HepG2 (cell line): ENCODE results near the gene TAS2R19. TPM values are rescaled to one million over a fixed set of nuclear protein-coding genes. Genes with fewer than 3 reads are reported as not detected.

Source experiments
- ATAC-seq: fragments of 200-7000 bp; cut with Tn5 transposase; 3 replicates; pipeline ENCODE4 v1.9.1; 2020; ENCODE audit warnings: mild to moderate bottlenecking, moderate library complexity
- BruUV-seq: library from RNA; stranded (reverse); fragments of 400-500 nt; replicated peaks from 2 replicates; lab custom pipeline; 2021; lab: Mats Ljungman, UMichigan
- CTCF ChIA-PET: fragments of 300-600 bp; formaldehyde crosslinking; extraction: SDS; loops from one replicate; lab custom pipeline; 2021; ENCODE audit warnings: low total read pairs, inconsistent platforms, low intra/inter-chr PET ratio; lab: Yijun Ruan, JAX
- POLR2A ChIA-PET: fragments of 350-600 bp; sonication (Branson Sonifier 250); formaldehyde crosslinking; loops from one replicate; lab custom pipeline; 2020; ENCODE audit warnings: antibody characterized with exemption, inconsistent platforms; lab: Yijun Ruan, JAX
- DNase-seq: peaks from one replicate; pipeline ENCODE4 v3.0.0-alpha.2; 2015; ENCODE audit warnings: low spot score
- FAIRE-seq: peaks from 3 replicates; lab custom pipeline; 2011; peaks lifted over from hg19 to GRCh38; lab: Jason Lieb, UNC
- H2AFZ ChIP-seq: one replicate; pipeline ENCODE4 v1.6.1; 2011; ENCODE audit warnings: low read length, inconsistent platforms
- H3K27ac ChIP-seq: fragments of 300-600 bp; 3 replicates; pipeline ENCODE4 v1.8.0; 2011; ENCODE audit warnings: mixed run types, mild to moderate bottlenecking, mixed read lengths, low read length, inconsistent platforms; ENCODE audit not compliant: insufficient read depth; ENCODE audit errors: extremely low read length
- H3K27me3 ChIP-seq, 2 experiments: fragments of 200-600 bp in 1 of 2; 2 replicates in 1 of 2; 3 replicates in 1 of 2; pipeline versions ENCODE4 v1.6.0 to v1.8.0; 2011; ENCODE audit warnings: low read length in 2 of 2, mild to moderate bottlenecking in 2 of 2, moderate library complexity in 2 of 2, inconsistent platforms in 1 of 2; ENCODE audit not compliant: insufficient read depth in 2 of 2, control insufficient read depth in 1 of 2
- H3K36me3 ChIP-seq, 2 experiments: fragments of 200-600 bp in 1 of 2; replicated peaks in 1 of 2; 2 replicates in 1 of 2; 3 replicates in 1 of 2; pipeline versions ENCODE4 v1.5.1 to v1.8.0; 2011; ENCODE audit warnings: low read length in 2 of 2, inconsistent platforms in 1 of 2; ENCODE audit not compliant: insufficient read depth in 2 of 2, control insufficient read depth in 1 of 2
- H3K4me1 ChIP-seq: 2 replicates; pipeline ENCODE4 v1.5.1; 2012; ENCODE audit warnings: low read length, inconsistent platforms; ENCODE audit not compliant: insufficient read depth
- H3K4me2 ChIP-seq: 2 replicates; pipeline ENCODE4 v1.6.0; 2011; ENCODE audit warnings: low read depth, low read length, inconsistent platforms
- H3K4me3 ChIP-seq, 3 experiments: fragments of 200-600 bp in 1 of 3; sonication (generic), shearing (Covaris generic) in 1 of 3; replicated peaks in 1 of 3; 2 replicates each; pipeline ENCODE4 v1.5.1; 2011 to 2016; ENCODE audit warnings: low read length in 3 of 3, inconsistent platforms in 2 of 3, low read depth in 2 of 3, mild to moderate bottlenecking in 2 of 3, control low read depth in 1 of 3, mixed read lengths in 1 of 3; ENCODE audit not compliant: insufficient read depth in 1 of 3
- H3K79me2 ChIP-seq: one replicate; pipeline ENCODE4 v1.6.1; 2011; ENCODE audit warnings: low read length, inconsistent platforms; ENCODE audit not compliant: insufficient read depth
- H3K9ac ChIP-seq: 2 replicates; pipeline ENCODE4 v1.6.0; 2011; ENCODE audit warnings: mild to moderate bottlenecking, low read depth, low read length, inconsistent platforms; ENCODE audit not compliant: insufficient read depth
- H3K9me3 ChIP-seq: 2 replicates; pipeline ENCODE4 v1.5.1; 2012; ENCODE audit warnings: mild to moderate bottlenecking, low read length
- H4K20me1 ChIP-seq: 2 replicates; pipeline ENCODE4 v1.6.0; 2011; ENCODE audit warnings: inconsistent platforms, mild to moderate bottlenecking, low read length, moderate library complexity; ENCODE audit not compliant: insufficient read depth
- CBX2 ChIP-seq, 2 experiments: fragments of 200-600 bp in 1 of 2; sonication (generic); formaldehyde crosslinking in 1 of 2; IDR thresholded peaks; 2 replicates each; pipeline versions ENCODE4 v1.7.0 to v1.8.1; 2018 to 2022; ENCODE audit warnings: low read depth in 2 of 2, low read length in 1 of 2, mild to moderate bottlenecking in 1 of 2, missing genetic modification reagents in 1 of 2
- IKZF4 ChIP-seq: sonication (generic); formaldehyde crosslinking; IDR thresholded peaks from 2 replicates; pipeline ENCODE4 v1.5.1; 2020; ENCODE audit warnings: borderline replicate concordance, mild to moderate bottlenecking, low read depth, missing genetic modification reagents; ENCODE audit errors: not compliant biosample characterization
- SRSF1 ChIP-seq: fragments of 200-400 bp; formaldehyde crosslinking; optimal IDR thresholded peaks from 2 replicates; pipeline ENCODE3; 2017; ENCODE audit warnings: mild to moderate bottlenecking, low read depth, low read length, moderate library complexity
- TFAP4 ChIP-seq: sonication (generic); IDR thresholded peaks from 2 replicates; pipeline ENCODE4 v1.6.1; 2016; ENCODE audit warnings: low read depth, borderline replicate concordance
- YEATS2 ChIP-seq: sonication (generic); formaldehyde crosslinking; IDR thresholded peaks from 2 replicates; pipeline ENCODE4 v1.4.0; 2020; ENCODE audit warnings: missing genetic modification reagents, borderline replicate concordance
- ZNF260 ChIP-seq: sonication (generic); formaldehyde crosslinking; IDR thresholded peaks from 2 replicates; pipeline ENCODE4 v1.4.0; 2020; ENCODE audit warnings: missing genetic modification reagents, low read depth, mild to moderate bottlenecking, borderline replicate concordance
- ZNF431 ChIP-seq: sonication (generic); formaldehyde crosslinking; IDR thresholded peaks from 2 replicates; pipeline ENCODE4 v1.9.0; 2022; ENCODE audit warnings: missing genetic modification reagents, low read depth, mild to moderate bottlenecking, borderline replicate concordance
- ZNF432 ChIP-seq: sonication (generic); formaldehyde crosslinking; IDR thresholded peaks from 2 replicates; pipeline ENCODE4 v1.5.0; 2020; ENCODE audit warnings: missing genetic modification reagents, mild to moderate bottlenecking, borderline replicate concordance
- ZNF468 ChIP-seq: sonication (generic); formaldehyde crosslinking; IDR thresholded peaks from 2 replicates; pipeline ENCODE4 v1.8.0; 2022; ENCODE audit warnings: mild to moderate bottlenecking, moderate library complexity, missing genetic modification reagents
- ZNF691 ChIP-seq: sonication (generic); formaldehyde crosslinking; IDR thresholded peaks from 2 replicates; pipeline ENCODE4 v1.4.0; 2020; ENCODE audit warnings: missing genetic modification reagents, low read depth, mild to moderate bottlenecking, borderline replicate concordance
- in situ Hi-C: cut with HindIII; loops from 2 replicates; pipeline ENCODE4 v1.10.0; 2017; ENCODE audit warnings: low pct_unique_long_range_greater_than_20kb; ENCODE audit not compliant: extremely low pct_ligation_motif_present
- intact Hi-C: fragments of 100-400 bp; cut with micrococcal nuclease; formaldehyde crosslinking; loops from one replicate; pipeline ENCODE4 v1.10.0; 2022; ENCODE audit not compliant: unreplicated experiment
- polyA plus RNA-seq, 8 experiments: library from polyadenylated mRNA; depleted of rRNA in 3 of 8; stranded (reverse) in 7 of 8; unstranded in 1 of 8; fragments of >200 nt; fragmentation: Illumina TruSeq in 4 of 8; extraction: Trizol in 4 of 8; gene quantifications; 2 replicates each; pipeline versions ENCODE4 v1.2.1 to v1.2.3, GENCODE V29; 2011 to 2016; ENCODE audit warnings: low read depth in 4 of 8, missing spikeins in 1 of 8, mixed read lengths in 1 of 8; ENCODE audit not compliant: insufficient read depth in 1 of 8
- total RNA-seq, 5 experiments: library from RNA; depleted of rRNA; stranded (reverse); fragments of >200 nt; fragmentation: Illumina TruSeq; extraction: Trizol; gene quantifications; 2 replicates each; pipeline ENCODE4 v1.2.3, GENCODE V29; 2016; ENCODE audit warnings: low read depth in 1 of 5
- TF ChIP-seq, protein P1 (sequence below): IDR thresholded peaks from 2 replicates; pipeline ENCODE4 v1.6.1; 2012; ENCODE audit warnings: inconsistent platforms

The TAS2R19 gene
- total and polyA plus RNA-seq, 2 of the 13 experiments (the other 11 are each of a cell fraction or from before 2014, with no cell fraction given): 0.62 to 5.3 TPM

- in situ Hi-C loops: no loop called here
- ChIA-PET POLR2A (no interaction called here), CTCF (no interaction called here)
- H3K4me2 ChIP-seq: no peak overlapping the region
- no peak overlapping the region for H2AFZ ChIP-seq
- FAIRE-seq: no peak
- no peaks in the 10 kb centered on the region for H3K4me1 ChIP-seq
- no TSS peak for BruUV-seq
- no peaks in the 10 kb centered on the region for H3K9me3 ChIP-seq
- intact Hi-C loops: no loop called here
- TF ChIP-seq ZNF468: no peak
- no peak for TF ChIP-seq YEATS2 (CRISPR knock-in tag)
- TF ChIP-seq SRSF1: no peak
- TF ChIP-seq ZNF260 (CRISPR knock-in tag): no peak
- TF ChIP-seq TFAP4: no peak
- no peak for TF ChIP-seq ZNF431
- no peak for TF ChIP-seq IKZF4
- TF ChIP-seq CBX2 (IDR thresholded peaks at IDR 0.05; ENCODE audit: low read depth, low read length): no peak
- TF ChIP-seq CBX2 (CRISPR knock-in tag; IDR thresholded peaks at IDR 0.05; ENCODE audit: low read depth): no peak
- no peak for TF ChIP-seq ZNF691 (CRISPR knock-in tag)
- TF ChIP-seq ZNF432 (CRISPR knock-in tag): no peak
- TF ChIP-seq, protein P1, sequence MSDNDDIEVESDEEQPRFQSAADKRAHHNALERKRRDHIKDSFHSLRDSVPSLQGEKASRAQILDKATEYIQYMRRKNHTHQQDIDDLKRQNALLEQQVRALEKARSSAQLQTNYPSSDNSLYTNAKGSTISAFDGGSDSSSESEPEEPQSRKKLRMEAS: no peak
- TF ChIP-seq, all 625 proteins: peak for 0
- DNase-seq (no peak), ATAC-seq (no peak)
- no peak overlapping the region for H3K27ac ChIP-seq
- H3K9ac ChIP-seq: no peak overlapping the region
- H4K20me1 ChIP-seq: no peaks in the 10 kb centered on the region
- no peaks in the 10 kb centered on the region for H3K27me3 ChIP-seq
- peaks cover 0 to 3% of the 10 kb centered on the region in 2 experiments; a peak in 1 of 5 replicates for H3K36me3 ChIP-seq
- peaks cover 3% of the 10 kb centered on the region for H3K79me2 ChIP-seq
- no peak overlapping the region for H3K4me3 ChIP-seq
Measured at GRCh38 chr12:11059784-11060183, 37.4 kb upstream of the TAS2R19 start.
